OCI-M2 (cell line): ENCODE results near the gene HHATL.

ENCODE experiments used
- DNase-seq: peaks from one replicate; lab custom pipeline; 2025; ENCODE audit not compliant: unreplicated experiment; lab: John Stamatoyannopoulos, UW

Gene HHATL

GRCh38 chr3:42666577-42666998 lies 36.0 kb downstream of the HHATL start:
- DNase-seq = no peak

- DNase-seq = no peak
Observed at GRCh38 chr3:42666022-42666421, 36.6 kb downstream of the HHATL start.

GRCh38 chr3:42665050-42665878 lies 37.3 kb downstream of the HHATL start:
- DNase-seq = no peak

GRCh38 chr3:42664438-42664803 lies 38.2 kb downstream of the HHATL start:
- no peak for DNase-seq

- DNase-seq = no peak
Observed at GRCh38 chr3:42663581-42664437, 38.8 kb downstream of the HHATL start.

GRCh38 chr3:42662813-42663535 lies 39.6 kb downstream of the HHATL start:
- DNase-seq = no peak

- no peak for DNase-seq
Observed at GRCh38 chr3:42662037-42662812, 40.4 kb downstream of the HHATL start.

- no peak for DNase-seq
Observed at GRCh38 chr3:42661593-42662022, 41.0 kb downstream of the HHATL start.

- DNase-seq = no peak
Observed at GRCh38 chr3:42660898-42661297, 41.7 kb downstream of the HHATL start.

- DNase-seq = no peak
Observed at GRCh38 chr3:42660131-42660715, 42.4 kb downstream of the HHATL start.

- DNase-seq = no peak
Observed at GRCh38 chr3:42659451-42660130, 43.0 kb downstream of the HHATL start.

- DNase-seq = no peak
Observed at GRCh38 chr3:42658771-42659390, 43.7 kb downstream of the HHATL start.

GRCh38 chr3:42658091-42658770 lies 44.4 kb downstream of the HHATL start:
- no peak for DNase-seq

GRCh38 chr3:42657675-42658074 lies 44.9 kb downstream of the HHATL start:
- DNase-seq = no peak

- DNase-seq = no peak
Observed at GRCh38 chr3:42656680-42657610, 45.7 kb downstream of the HHATL start.

GRCh38 chr3:42655980-42656679 lies 46.5 kb downstream of the HHATL start:
- DNase-seq = no peak

- no peak for DNase-seq
Observed at GRCh38 chr3:42655331-42655888, 47.2 kb downstream of the HHATL start.
